Measurements from ENCODE around the gene CYP2A6. TPM values are rescaled to one million over a fixed set of nuclear protein-coding genes. Genes with fewer than 3 reads are reported as not detected.
"Not testable (repeated sequence)": the region's sequence is repeated elsewhere in the genome, so short reads cannot be mapped to it uniquely, and the experiment has no call there.

The CYP2A6 gene
- total and polyA plus RNA-seq, 2 experiments from 2014 or later: 0.39 TPM; not detected in 1

GRCh38 chr19:40858109-40858508, 7.9 kb upstream of the CYP2A6 start (continued):
- TF ChIP-seq ZNF462 (CRISPR knock-in tag; IDR thresholded peaks at IDR 0.05) (no peak), ZNF114 (CRISPR knock-in tag; IDR thresholded peaks at IDR 0.05) (no peak)
- TF ChIP-seq, protein P1, sequence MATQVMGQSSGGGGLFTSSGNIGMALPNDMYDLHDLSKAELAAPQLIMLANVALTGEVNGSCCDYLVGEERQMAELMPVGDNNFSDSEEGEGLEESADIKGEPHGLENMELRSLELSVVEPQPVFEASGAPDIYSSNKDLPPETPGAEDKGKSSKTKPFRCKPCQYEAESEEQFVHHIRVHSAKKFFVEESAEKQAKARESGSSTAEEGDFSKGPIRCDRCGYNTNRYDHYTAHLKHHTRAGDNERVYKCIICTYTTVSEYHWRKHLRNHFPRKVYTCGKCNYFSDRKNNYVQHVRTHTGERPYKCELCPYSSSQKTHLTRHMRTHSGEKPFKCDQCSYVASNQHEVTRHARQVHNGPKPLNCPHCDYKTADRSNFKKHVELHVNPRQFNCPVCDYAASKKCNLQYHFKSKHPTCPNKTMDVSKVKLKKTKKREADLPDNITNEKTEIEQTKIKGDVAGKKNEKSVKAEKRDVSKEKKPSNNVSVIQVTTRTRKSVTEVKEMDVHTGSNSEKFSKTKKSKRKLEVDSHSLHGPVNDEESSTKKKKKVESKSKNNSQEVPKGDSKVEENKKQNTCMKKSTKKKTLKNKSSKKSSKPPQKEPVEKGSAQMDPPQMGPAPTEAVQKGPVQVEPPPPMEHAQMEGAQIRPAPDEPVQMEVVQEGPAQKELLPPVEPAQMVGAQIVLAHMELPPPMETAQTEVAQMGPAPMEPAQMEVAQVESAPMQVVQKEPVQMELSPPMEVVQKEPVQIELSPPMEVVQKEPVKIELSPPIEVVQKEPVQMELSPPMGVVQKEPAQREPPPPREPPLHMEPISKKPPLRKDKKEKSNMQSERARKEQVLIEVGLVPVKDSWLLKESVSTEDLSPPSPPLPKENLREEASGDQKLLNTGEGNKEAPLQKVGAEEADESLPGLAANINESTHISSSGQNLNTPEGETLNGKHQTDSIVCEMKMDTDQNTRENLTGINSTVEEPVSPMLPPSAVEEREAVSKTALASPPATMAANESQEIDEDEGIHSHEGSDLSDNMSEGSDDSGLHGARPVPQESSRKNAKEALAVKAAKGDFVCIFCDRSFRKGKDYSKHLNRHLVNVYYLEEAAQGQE (IDR thresholded peaks at IDR 0.05; ENCODE audit: unreplicated experiment): no peak

DNA sequence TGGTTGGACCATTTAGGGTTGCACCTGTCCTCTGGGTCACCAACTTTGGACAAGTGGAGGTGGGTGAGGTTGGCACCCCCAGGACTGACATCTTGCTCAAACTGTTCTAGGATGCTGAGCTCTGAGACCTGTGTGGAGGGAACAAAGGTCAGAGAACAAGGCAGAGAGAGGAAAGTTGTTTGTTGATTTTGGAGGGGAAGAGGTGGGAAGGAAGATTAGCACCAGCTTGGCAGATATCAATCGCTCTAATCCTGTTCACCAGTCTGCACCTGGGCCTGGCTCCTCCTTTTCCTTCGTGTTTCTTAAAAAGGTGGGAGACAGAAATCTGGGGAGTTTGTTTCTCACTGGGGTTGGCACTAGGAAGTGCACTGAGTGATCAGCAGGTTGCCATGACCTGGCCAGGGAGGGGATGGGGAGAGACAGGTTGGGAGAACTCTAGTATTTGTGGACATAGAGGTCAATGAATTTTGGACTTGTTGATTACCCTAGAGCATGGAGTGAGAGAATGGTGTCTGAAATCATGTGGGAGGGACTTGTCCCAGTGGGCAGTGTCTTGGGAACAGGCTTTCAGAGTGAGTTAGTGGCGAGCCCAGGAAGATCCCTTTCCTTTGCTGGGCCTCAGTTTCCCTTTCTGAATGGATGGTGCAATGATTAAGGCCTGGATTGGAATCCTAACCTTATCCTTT, 2.4 kb upstream of the CYP2A6 start:
- not testable (repeated sequence) for ATAC-seq

DNA sequence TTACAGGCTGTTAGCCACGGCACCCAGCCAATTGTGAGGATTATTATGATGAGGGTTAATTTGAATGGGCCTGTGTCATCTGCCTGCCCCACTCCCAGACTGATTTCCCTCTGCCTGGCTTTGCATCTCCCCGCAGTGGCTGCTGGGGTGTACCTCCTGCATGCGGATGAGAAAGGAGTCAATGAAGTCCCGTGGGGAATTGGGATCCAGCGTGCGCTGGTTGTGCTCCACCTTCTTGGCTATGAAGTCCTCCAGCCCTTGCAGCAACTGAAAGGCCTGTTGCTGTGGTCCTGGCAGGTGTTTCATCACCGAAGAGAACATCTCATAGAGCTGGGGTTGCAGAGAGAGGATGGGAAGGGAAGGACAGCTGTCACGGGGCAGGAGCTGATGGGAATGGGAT, 3.5 kb downstream of the CYP2A6 start:
- not testable (repeated sequence) for H3K36me3 Mint-ChIP-seq (ENCODE audit: low read depth)
- H3K27me3 Mint-ChIP-seq (ENCODE audit: insufficient read depth, low read depth, poor library complexity): peaks cover 43% of the 10 kb centered on the region

More for the DNA sequence above, 2.4 kb upstream of the CYP2A6 start:
- H3K27me3 ChIP-seq (ENCODE audit: insufficient read depth): peaks cover 20% of the 10 kb centered on the region
- not testable (repeated sequence) for H3F3A ChIP-seq (replicated peaks; ENCODE audit: low read depth); H3K36me3 Mint-ChIP-seq (ENCODE audit: low read depth); H3K36me3 ChIP-seq (ENCODE audit: insufficient read depth); H2AFZ ChIP-seq; DNase-seq (ENCODE audit: low spot score); H4K20me1 ChIP-seq (replicated peaks; ENCODE audit: insufficient read depth); H3K4me3 Mint-ChIP-seq; H3K79me2 ChIP-seq (replicated peaks; ENCODE audit: insufficient read depth); H3K27ac Mint-ChIP-seq; H3K27ac ChIP-seq (ENCODE audit: low read depth); H3K4me3 ChIP-seq; H3K4me1 ChIP-seq (ENCODE audit: insufficient read depth); H3K4me2 ChIP-seq; H3K4me1 Mint-ChIP-seq; H3K9me3 Mint-ChIP-seq; H3K9me2 ChIP-seq (ENCODE audit: insufficient read depth)
- peaks cover 33% of the 10 kb centered on the region for H3K27me3 Mint-ChIP-seq (ENCODE audit: insufficient read depth, low read depth, poor library complexity)

More for the DNA sequence above, 3.5 kb downstream of the CYP2A6 start:
- not testable (repeated sequence) for H4K20me1 ChIP-seq (replicated peaks; ENCODE audit: insufficient read depth); H3K4me1 ChIP-seq (ENCODE audit: insufficient read depth); H3K27ac Mint-ChIP-seq; H2AFZ ChIP-seq; H3K9me3 Mint-ChIP-seq; H3K4me3 ChIP-seq; H3K79me2 ChIP-seq (replicated peaks; ENCODE audit: insufficient read depth); H3K27ac ChIP-seq (ENCODE audit: low read depth); H3F3A ChIP-seq (replicated peaks; ENCODE audit: low read depth); H3K36me3 ChIP-seq (ENCODE audit: insufficient read depth); ATAC-seq; H3K9me2 ChIP-seq (ENCODE audit: insufficient read depth); H3K4me3 Mint-ChIP-seq; DNase-seq (ENCODE audit: low spot score); H3K4me2 ChIP-seq
- H3K27me3 ChIP-seq (ENCODE audit: insufficient read depth): peaks cover 26% of the 10 kb centered on the region
- H3K4me1 Mint-ChIP-seq: peaks cover 14% of the 10 kb centered on the region; the same call in 2 of the 3 replicates

Measured in GM23338 (cell line).